ENCODE results near the gene KRT80. TPM values are rescaled to one million over a fixed set of nuclear protein-coding genes. Genes with fewer than 3 reads are reported as not detected.

The KRT80 gene
- total RNA-seq, 3 donors from 2014 or later, result 0.06 TPM; not detected in 2

GRCh38 chr12:52230364-52231281, 38.8 kb upstream of the KRT80 start:
- Histone ChIP-seq H3K4me1 (ENCODE audit: low read depth) (peaks cover 9% of the 10 kb centered on the region), H3K4me3 (no peak overlapping the region), H3K9me3 (no peaks in the 10 kb centered on the region), H3K36me3 (ENCODE audit: low read depth) (no peaks in the 10 kb centered on the region)
- DNase-seq, result no peak
- intact Hi-C loops (cut with DNase I, micrococcal nuclease), result no loop called here
- no peak for ATAC-seq
- no peak for TF ChIP-seq CTCF (IDR thresholded peaks at IDR 0.05)

DNA sequence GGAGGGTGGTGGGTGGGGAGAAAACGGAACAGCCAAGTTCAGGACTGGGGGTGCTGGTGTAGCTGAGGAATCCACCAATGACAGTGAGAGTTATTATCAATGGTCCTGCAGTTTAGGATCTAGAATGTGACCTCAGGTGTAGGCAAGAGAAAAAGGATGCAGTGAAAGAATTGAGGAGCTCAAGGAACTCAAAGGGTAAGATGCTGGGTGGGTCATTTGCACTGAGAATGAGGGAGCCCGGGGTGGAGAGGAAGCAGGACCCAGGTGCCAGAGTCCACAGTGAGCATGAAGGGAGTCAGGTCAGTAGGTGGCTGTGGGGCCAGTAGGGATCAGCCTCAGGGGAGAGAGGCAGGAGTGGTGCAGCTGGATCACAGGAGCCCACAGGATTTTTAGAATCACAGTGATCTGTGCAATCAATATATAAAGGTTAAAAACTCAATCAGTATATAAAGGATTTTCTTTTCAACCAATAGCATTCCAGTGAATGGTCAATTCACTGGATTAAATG, 38.1 kb upstream of the KRT80 start:
- ATAC-seq (no peak), DNase-seq (no peak)

GRCh38 chr12:52228931-52229330, 37.1 kb upstream of the KRT80 start:
- H3K4me1 ChIP-seq (ENCODE audit: low read depth), result peaks cover 9% of the 10 kb centered on the region
- H3K36me3 ChIP-seq (ENCODE audit: low read depth), result no peaks in the 10 kb centered on the region
- no peak for DNase-seq
- no peak for ATAC-seq
- H3K4me3 ChIP-seq, result no peak overlapping the region
- no peak for TF ChIP-seq CTCF (IDR thresholded peaks at IDR 0.05)
- intact Hi-C loops (cut with DNase I, micrococcal nuclease), result no loop called here
- H3K9me3 ChIP-seq, result no peaks in the 10 kb centered on the region

More for the DNA sequence above, 38.1 kb upstream of the KRT80 start:
- intact Hi-C loops (cut with DNase I, micrococcal nuclease), result no loop called here
- TF ChIP-seq CTCF (IDR thresholded peaks at IDR 0.05), result no peak
- no peaks in the 10 kb centered on the region for H3K36me3 ChIP-seq (ENCODE audit: low read depth)
- no peak overlapping the region for H3K4me3 ChIP-seq
- H3K4me1 ChIP-seq (ENCODE audit: low read depth), result peaks cover 9% of the 10 kb centered on the region
- H3K9me3 ChIP-seq, result no peaks in the 10 kb centered on the region

DNA sequence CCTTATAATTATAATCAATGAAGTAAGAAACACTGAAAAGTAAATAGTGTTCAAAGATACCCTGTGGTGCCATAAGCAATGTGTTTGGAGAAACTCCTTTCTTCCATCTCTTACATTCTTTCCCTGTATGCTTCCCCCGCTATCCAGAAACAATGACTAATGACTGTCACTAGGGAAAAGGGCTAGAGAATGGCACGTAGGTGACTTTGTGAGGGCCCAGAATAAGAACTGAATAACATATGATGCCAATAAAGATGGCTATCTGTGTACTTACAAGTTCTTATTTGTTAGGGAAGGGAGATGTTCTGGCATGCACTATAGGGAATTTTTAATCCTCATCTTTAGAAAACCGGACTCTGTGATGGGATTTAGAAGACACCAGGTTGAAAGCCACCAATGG, 36.6 kb upstream of the KRT80 start:
- Histone ChIP-seq H3K4me3 (no peak overlapping the region), H3K9me3 (no peaks in the 10 kb centered on the region), H3K36me3 (ENCODE audit: low read depth) (no peaks in the 10 kb centered on the region), H3K4me1 (ENCODE audit: low read depth) (peaks cover 9% of the 10 kb centered on the region)
- no peak for TF ChIP-seq CTCF (IDR thresholded peaks at IDR 0.05)
- intact Hi-C loops (cut with DNase I, micrococcal nuclease), result no loop called here
- DNase-seq, result no peak
- ATAC-seq, result no peak

- no peak for ATAC-seq
- intact Hi-C loops (cut with DNase I, micrococcal nuclease), result no loop called here
- Histone ChIP-seq H3K9me3 (no peaks in the 10 kb centered on the region), H3K4me1 (ENCODE audit: low read depth) (peaks cover 2% of the 10 kb centered on the region), H3K4me3 (no peak overlapping the region), H3K36me3 (ENCODE audit: low read depth) (no peaks in the 10 kb centered on the region)
- DNase-seq, result no peak
- TF ChIP-seq CTCF (IDR thresholded peaks at IDR 0.05), result no peak
Observed at GRCh38 chr12:52227606-52228166, 35.9 kb upstream of the KRT80 start.
